Body of pancreas (tissue), 4 donors: ENCODE results near the gene ATP1B2. TPM values are rescaled to one million over a fixed set of nuclear protein-coding genes. Genes with fewer than 3 reads are reported as not detected.
"Not testable (repeated sequence)": the region's sequence is repeated elsewhere in the genome, so short reads cannot be mapped to it uniquely, and the experiment has no call there.

Source experiments
- ATAC-seq: fragments of 150-250 bp; one replicate; pipeline ENCODE4 v1.9.1; 2016
- DNase-seq, 4 donors: peaks; one replicate each; pipeline ENCODE4 v3.0.0-alpha.2; 2019
- H3K27ac ChIP-seq, 4 donors: fragments of 200-600 bp; sonication (generic); 1 replicate in 3 of 4; 2 replicates in 1 of 4; pipeline versions ENCODE4 v1.5.1 to v1.6.1; 2016 to 2019; ENCODE audit warnings: mild to moderate bottlenecking in 1 of 4, mixed read lengths in 1 of 4, moderate library complexity in 1 of 4
- H3K27me3 ChIP-seq, 2 donors: fragments of 200-600 bp; sonication (generic); one replicate each; pipeline ENCODE4 v1.6.0; 2016; ENCODE audit warnings: mild to moderate bottlenecking in 1 of 2
- H3K36me3 ChIP-seq, 2 donors: fragments of 200-600 bp; sonication (generic); replicated peaks in 1 of 2; 2 replicates each; pipeline ENCODE4 v1.5.1; 2016; ENCODE audit warnings: low read depth in 2 of 2; ENCODE audit not compliant: insufficient read depth in 1 of 2
- H3K4me1 ChIP-seq: fragments of 200-600 bp; sonication (generic); one replicate; pipeline ENCODE4 v1.6.0; 2016
- H3K4me3 ChIP-seq, 2 donors: fragments of 200-600 bp; sonication (generic); 1 replicate in 1 of 2; 2 replicates in 1 of 2; pipeline ENCODE4 v1.5.1; 2016 to 2019
- H3K9me3 ChIP-seq, 3 donors: fragments of 200-600 bp; sonication (generic); 1 replicate in 2 of 3; 2 replicates in 1 of 3; pipeline ENCODE4 v1.5.1; 2016
- CTCF ChIP-seq, 7 experiments: fragments of 450-650 bp in 4 of 7; fragments of 200-600 bp in 3 of 7; sonication (generic) in 3 of 7; IDR thresholded peaks; one replicate each; pipeline ENCODE4 v1.5.1; 2016 to 2019; ENCODE audit warnings: antibody characterized with exemption in 7 of 7
- POLR2A ChIP-seq, 3 donors: fragments of 450-650 bp; IDR thresholded peaks; one replicate each; pipeline ENCODE4 v1.6.1; 2016; ENCODE audit warnings: antibody characterized with exemption in 3 of 3, mild to moderate bottlenecking in 2 of 3
- WGBS, 2 donors: methylation state at CpG; one replicate each; pipeline ENCODE4 v1.1.5; 2017; 5-methylcytosine and 5-hydroxymethylcytosine counted together
- intact Hi-C: fragments of 100-400 bp; cut with DNase I; formaldehyde crosslinking; loops from one replicate; pipeline ENCODE4 v1.15.1; 2023
- total RNA-seq, 2 donors: library from RNA; depleted of rRNA; stranded (reverse); fragments of >200 nt; gene quantifications; one replicate each; pipeline ENCODE4 v1.1.0, GENCODE V29; 2016

Gene ATP1B2
- total RNA-seq, 2 donors from 2014 or later = 0.78 to 1.3 TPM

- WGBS, 2 donors = 66 to 71% methylated on average over 2 of the region's 2 CpGs
- intact Hi-C loops = no loop called here
- peak; percentile 26 for ATAC-seq
Observed at GRCh38 chr17:7633093-7633492, 17.6 kb upstream of the ATP1B2 start.

DNA sequence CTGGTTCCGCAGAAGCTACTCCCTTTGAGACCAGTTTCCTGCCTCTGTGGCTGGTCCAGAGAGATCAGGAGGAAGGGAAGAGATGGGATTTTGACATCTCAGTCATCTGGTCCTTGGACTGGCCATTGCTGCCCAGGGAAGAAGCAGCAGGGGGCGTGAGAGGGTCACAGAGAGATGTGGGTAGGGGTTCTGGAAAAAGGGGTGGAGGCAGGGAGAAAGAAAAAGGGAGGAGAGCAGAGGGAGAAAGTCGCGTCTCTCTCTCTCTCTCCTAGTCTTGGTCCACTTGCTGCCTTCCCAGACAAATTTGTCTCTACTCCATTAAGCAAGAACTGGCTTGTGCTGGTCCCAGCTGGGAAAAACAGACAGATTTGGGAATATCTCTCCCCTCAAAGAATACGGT, 16.3 kb upstream of the ATP1B2 start:
- TF ChIP-seq CTCF (IDR thresholded peaks at IDR 0.05) (peak in 3 of 7 experiments; percentile 25 to 39 (median 32)), POLR2A (IDR thresholded peaks at IDR 0.05) (no peak)

More at GRCh38 chr17:7633093-7633492, 17.6 kb upstream of the ATP1B2 start:
- Histone ChIP-seq H3K4me3 (no peak overlapping the region), H3K4me1 (peaks cover 22% of the 10 kb centered on the region), H3K36me3 (no peaks in the 10 kb centered on the region), H3K9me3 (no peaks in the 10 kb centered on the region), H3K27me3 (no peaks in the 10 kb centered on the region), H3K27ac (peak overlapping the region in 3 of 4 donors; percentile 2 to 23 (median 4))
- TF ChIP-seq CTCF (IDR thresholded peaks at IDR 0.05) (no peak), POLR2A (IDR thresholded peaks at IDR 0.05) (no peak)
- peak in 1 of 4 donors; percentile 36 for DNase-seq

DNA sequence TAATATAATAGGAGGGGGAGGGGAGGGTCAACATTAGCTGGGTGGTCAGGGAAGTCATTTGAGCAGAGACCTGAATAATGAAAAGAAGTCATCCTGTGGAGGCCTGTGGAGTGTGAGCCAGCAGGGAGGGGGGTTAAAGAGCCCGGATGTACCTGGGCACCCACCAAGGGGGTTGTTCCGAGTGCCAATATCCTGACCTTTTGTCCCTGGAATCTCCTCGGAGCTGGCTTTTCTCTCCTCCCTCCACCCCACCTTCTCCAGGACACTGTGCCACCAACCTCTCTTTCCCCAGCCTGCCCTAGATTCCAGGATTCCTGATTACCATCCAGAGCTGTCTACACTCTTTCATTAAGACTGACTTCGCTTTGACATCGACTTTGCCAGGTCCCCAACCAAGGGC, 14.6 kb upstream of the ATP1B2 start:
- Histone ChIP-seq H3K27ac (no peak overlapping the region), H3K4me1 (peaks cover 22% of the 10 kb centered on the region), H3K9me3 (no peaks in the 10 kb centered on the region), H3K36me3 (no peaks in the 10 kb centered on the region), H3K4me3 (no peak overlapping the region), H3K27me3 (no peaks in the 10 kb centered on the region)
- TF ChIP-seq POLR2A (IDR thresholded peaks at IDR 0.05) (no peak), CTCF (IDR thresholded peaks at IDR 0.05) (no peak)
- intact Hi-C loops = no loop called here
- DNase-seq = no peak
- no peak for ATAC-seq
- 55 to 59% methylated on average over 5 of the region's 5 CpGs for WGBS, 2 donors

More for the DNA sequence above, 16.3 kb upstream of the ATP1B2 start:
- no peaks in the 10 kb centered on the region for H3K27me3 ChIP-seq
- ATAC-seq (peak; percentile 16), DNase-seq (peak in 3 of 4 donors; percentile 31 to 41 (median 34))
- H3K4me1 ChIP-seq = peaks cover 22% of the 10 kb centered on the region
- no peak overlapping the region for H3K4me3 ChIP-seq
- no peaks in the 10 kb centered on the region for H3K9me3 ChIP-seq
- no peaks in the 10 kb centered on the region for H3K36me3 ChIP-seq
- H3K27ac ChIP-seq = no peak overlapping the region
- intact Hi-C loops = no loop called here
- 25 to 32% methylated on average over 5 of the region's 5 CpGs for WGBS, 2 donors

DNA sequence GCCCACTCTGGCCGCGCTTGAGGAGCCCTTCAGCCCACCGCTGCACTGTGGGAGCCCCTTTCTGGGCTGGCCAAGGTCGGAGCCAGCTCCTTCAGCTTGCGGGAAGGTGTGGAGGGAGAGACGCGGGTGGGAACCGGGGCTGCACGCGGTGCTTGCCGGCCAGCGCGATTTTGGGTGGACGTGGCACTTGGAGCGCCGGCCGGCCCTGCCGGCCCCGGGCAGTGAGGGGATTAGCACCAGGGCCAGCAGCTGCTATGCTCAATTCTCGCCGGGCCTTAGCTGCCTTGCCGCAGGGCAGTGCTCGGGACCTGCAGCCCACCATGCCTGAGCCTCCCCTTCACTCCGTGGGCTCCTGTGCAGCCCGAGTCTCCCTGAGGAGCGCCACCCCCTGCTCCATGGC, 9.9 kb upstream of the ATP1B2 start:
- no peak overlapping the region for H3K27ac ChIP-seq
- no peak for TF ChIP-seq CTCF (IDR thresholded peaks at IDR 0.05)
- no peak for TF ChIP-seq POLR2A (IDR thresholded peaks at IDR 0.05)
- DNase-seq (no peak), ATAC-seq (no peak)
- intact Hi-C loops = no loop called here
- H3K27me3 ChIP-seq = no peaks in the 10 kb centered on the region
- no peaks in the 10 kb centered on the region for H3K36me3 ChIP-seq
- no peak overlapping the region for H3K4me3 ChIP-seq
- no peaks in the 10 kb centered on the region for H3K9me3 ChIP-seq
- 93% methylated on average over 19 of the region's 26 CpGs; no CpG with 5 or more reads in 1 of the 2 donors for WGBS, 2 donors
- no peaks in the 10 kb centered on the region for H3K4me1 ChIP-seq

DNA sequence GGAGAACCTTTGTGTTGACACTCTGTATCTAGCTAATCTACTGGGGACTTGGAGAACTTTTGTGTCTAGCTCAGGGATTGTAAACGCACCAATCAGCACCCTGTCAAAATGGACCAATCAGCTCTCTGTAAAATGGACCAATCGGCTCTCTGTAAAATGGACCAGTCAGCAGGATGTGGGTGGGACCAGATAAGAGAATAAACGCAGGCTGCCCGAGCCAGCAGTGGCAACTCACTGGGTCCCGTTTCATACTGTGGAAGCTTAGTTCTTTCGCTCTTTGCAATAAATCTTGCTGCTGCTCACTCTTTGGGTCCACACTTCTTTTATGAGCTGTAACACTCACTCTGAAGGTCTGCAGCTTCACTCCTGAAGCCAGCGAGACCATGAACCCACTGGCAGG, 9.1 kb upstream of the ATP1B2 start:
- WGBS, 2 donors = 51 to 77% methylated on average over 7 of the region's 7 CpGs
- H3K36me3 ChIP-seq, H3K9me3 ChIP-seq, H3K27ac ChIP-seq, intact Hi-C loops, H3K4me1 ChIP-seq, H3K27me3 ChIP-seq, ATAC-seq, H3K4me3 ChIP-seq, DNase-seq: not testable (repeated sequence)
